GM21381 (cell line): ENCODE data around the gene ING5.
"Not testable (repeated sequence)": the region's sequence is repeated elsewhere in the genome, so short reads cannot be mapped to it uniquely, and the experiment has no call there.

Experiments used
- ATAC-seq: cut with Tn5 transposase; IDR thresholded peaks from one replicate; pipeline ENCODE4 v1.9.1; 2021; ENCODE audit warnings: mild to moderate bottlenecking, moderate library complexity; ENCODE audit not compliant: unreplicated experiment

ING5 gene

DNA sequence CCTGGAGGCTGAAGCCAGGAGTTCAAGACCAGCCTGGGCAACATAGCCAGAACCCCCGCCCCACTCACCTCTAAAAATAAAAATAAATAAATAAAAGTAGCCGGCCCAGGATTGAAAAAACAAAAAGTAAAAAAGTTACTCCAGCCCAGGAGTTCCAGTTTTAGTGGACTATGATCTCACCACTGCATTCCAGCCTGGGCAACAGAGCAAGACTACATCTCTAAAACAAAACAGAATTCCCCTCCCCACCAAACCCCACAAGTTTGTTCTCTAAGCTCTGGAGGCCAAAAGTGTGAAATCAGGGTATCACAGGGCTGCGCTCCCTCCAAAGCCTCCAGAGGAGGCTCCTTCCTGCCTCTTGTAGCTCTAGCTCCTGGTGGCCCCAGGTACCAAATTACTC is 34.3 kb downstream of the ING5 start:
- no peak for ATAC-seq

GRCh38 chr2:241738040-241738686 is 36.3 kb downstream of the ING5 start:
- no peak for ATAC-seq

DNA sequence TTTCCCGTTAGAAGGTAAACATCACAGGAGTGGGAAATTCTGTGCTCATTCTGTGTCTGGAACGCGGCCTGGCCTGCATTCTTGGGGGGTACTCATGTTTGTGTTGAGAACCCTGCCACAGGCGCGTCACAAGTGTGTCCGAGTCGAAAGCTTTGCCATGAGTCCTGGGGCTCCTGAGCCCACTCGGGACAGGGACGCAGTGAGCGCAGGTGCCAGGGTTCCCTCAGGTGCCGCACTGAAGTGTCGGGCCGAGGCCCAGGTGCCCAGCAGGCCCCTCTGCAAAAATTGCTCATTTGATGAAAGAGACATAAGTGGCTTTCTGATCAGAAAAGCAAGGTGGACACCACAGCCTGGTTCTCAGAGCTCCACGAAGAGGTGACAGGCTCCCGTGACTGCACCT is 37.3 kb downstream of the ING5 start:
- no peak for ATAC-seq

DNA sequence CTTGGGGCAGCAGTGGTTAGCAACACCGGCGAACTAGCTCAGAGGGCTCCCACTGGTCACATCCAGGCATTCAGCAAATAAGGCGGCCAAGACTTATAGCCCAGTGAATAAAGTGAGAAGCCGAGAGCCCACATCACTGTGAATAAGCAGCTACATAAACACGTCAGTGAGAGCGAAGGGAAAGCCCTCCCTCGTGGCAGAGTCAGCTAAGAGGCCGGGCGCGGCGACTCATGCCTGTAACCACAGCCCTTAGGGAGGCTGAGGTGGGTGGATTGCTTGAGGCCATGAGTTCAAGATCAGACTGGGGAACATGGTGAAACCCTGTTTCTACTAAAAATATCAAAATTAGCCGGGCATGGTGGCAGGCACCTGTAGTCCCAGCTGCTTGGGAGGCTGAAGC is 37.8 kb downstream of the ING5 start:
- no peak for ATAC-seq

DNA sequence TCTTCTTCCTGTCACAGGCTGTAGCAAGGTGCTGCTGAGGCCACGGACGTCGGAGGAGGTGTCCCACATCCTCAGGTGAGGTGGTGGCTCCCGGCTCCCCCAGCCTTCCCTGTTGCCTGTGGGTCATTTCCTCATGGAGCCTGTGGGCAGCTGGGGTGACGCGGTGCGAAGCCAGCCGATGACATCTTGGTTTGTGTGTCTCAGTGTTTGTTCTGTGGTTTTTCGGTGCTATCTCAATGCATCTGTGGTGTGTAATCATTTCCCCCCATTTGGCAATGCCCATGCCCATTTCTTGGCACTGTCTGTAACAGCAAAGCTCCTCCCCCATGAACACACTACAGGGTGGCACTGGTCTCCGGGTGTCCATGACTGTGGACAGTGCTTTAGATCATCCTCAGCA is 39.2 kb downstream of the ING5 start:
- no peak for ATAC-seq

- ATAC-seq: no peak
Observed at GRCh38 chr2:241742320-241742939, 40.6 kb downstream of the ING5 start.

GRCh38 chr2:241743008-241743407 is 41.2 kb downstream of the ING5 start:
- ATAC-seq: not testable (repeated sequence)

DNA sequence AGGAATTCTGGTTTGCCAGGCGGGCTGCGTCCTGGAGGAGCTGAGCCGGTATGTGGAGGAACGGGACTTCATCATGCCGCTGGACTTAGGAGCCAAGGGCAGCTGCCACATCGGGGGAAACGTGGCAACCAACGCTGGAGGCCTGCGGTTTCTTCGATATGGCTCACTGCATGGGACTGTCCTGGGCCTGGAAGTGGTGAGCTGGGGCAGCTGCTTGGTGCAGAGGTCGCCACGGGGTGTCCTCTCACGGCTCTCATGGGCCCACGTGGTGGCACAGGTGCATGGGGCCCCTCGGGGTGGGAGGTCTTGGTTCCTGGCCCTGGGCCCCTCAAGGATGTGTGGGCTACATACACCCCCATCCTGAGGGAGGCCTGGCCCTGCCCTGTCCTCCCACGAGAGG is 41.8 kb downstream of the ING5 start:
- ATAC-seq: no peak

- ATAC-seq: no peak
Observed at GRCh38 chr2:241744028-241744754, 42.4 kb downstream of the ING5 start.

- no peak for ATAC-seq
Observed at GRCh38 chr2:241745276-241745675, 43.4 kb downstream of the ING5 start.

GRCh38 chr2:241746084-241746483 is 44.2 kb downstream of the ING5 start:
- ATAC-seq: no peak

DNA sequence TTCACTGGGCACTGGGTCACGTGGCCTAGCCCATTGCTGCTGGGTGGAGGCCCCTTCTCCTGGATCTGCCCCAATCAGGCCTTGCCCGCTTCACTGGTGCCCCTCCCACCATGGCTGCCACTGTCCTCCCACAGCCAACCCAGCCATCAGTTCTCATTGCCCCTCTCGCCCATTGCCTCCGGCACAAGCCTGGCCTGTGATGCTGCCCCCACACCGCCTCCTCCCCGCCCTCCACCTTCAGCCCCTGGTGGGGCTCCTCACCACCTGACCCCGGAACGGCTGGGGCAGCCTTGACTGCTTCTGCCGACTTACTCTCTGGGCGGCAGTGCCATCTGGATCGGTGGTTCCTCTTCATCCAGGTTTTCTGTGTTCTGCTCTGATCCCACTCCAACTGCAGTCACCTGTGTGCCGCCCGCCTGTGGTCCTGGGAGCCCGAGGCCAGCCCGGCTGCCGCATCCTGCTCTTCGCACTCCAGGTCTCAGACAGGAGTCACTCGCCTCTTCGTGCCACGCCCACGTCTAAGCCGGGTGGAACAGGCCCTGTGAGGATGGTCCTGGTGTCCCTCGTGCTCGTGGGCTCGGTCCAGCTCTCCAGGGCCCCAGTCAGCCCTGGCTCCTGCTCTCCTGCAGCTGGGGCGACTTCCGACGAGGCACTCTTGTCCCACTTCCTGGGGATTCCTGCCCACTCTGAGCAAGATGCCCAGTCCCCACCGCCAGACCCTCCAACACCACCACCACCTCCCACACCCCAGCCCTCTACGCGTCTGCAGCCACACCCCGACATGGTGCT is 46.8 kb downstream of the ING5 start:
- no peak for ATAC-seq

DNA sequence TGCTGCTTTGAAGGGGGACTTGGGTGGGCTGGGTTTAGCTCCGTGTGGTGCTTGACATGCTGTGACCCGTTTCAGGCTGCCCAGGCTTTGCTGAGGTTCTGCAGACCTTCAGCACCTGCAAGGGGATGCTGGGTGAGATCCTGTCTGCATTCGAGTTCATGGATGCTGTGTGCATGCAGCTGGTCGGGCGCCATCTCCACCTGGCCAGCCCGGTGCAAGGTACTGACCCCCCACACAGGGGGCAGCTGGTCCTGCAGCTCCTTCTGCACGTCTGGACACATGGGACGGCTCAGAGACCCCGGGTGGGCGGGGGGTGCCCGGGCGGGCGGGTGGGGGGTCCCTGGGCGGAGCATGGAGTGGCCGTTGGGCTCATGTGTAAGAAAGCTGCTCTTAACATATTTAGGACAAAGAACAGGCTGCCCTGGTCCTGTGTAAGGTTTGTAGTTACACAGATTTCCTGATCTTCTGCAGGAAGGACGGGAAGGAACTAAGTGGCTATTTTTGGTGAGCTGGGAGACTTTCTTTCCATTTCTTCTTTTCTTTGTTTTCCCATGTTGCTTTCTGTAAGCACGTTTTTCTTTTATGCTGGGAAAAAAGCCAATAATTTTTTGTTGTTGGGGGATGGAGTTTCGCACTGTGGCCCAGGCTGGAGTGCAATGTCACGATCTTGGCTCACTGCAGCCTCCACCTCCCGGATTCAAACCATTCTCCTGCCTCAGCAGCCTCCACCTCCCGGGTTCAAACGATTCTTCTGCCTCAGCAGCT is 48.4 kb downstream of the ING5 start:
- ATAC-seq: no peak

GRCh38 chr2:241751152-241751551 is 49.3 kb downstream of the ING5 start:
- no peak for ATAC-seq

DNA sequence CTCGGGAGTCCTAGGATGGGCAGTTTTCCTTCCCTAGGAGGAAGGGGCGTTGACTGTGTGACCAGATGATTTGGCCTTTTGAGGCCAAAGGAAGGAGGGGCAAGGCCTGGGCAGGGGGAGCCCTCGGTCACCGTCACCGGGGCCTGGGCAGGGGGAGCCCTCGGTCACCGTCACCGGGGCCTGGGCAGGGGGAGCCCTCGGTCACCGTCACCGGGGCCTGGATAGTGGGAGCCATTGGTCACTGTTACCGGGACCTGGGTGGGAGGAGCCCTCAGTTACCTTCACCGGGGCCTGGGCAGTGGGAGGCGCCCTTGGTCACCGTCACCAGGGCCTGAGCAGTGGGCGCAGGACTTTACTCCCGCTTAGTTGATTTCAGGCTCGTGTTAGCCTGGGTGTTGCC is 49.9 kb downstream of the ING5 start:
- no peak for ATAC-seq

DNA sequence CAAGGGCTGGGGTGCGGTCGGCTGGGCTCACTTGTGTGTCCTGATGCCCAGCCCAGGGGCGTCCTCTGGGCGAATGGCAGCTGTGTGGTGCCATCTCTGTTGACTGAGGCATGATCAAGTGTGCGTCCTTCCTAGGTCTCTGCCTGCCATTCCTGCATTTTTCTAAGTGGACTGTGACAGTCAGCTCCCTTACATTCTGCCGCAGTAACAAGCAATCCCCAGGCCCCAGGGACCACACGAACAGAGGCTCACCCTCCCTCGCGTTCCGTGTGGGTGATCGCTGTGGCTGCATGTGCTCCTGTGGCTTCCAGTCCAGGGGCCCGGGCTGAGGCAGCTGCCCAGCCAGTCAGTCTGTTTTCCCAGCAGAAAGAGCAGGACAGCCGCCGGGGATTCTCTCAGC is 50.4 kb downstream of the ING5 start:
- ATAC-seq: no peak

- no peak for ATAC-seq
Observed at GRCh38 chr2:241752689-241753276, 50.9 kb downstream of the ING5 start.

GRCh38 chr2:241753493-241753892 is 51.7 kb downstream of the ING5 start:
- no peak for ATAC-seq

GRCh38 chr2:241754042-241754441 is 52.2 kb downstream of the ING5 start:
- ATAC-seq: no peak

GRCh38 chr2:241755166-241755565 is 53.3 kb downstream of the ING5 start:
- no peak for ATAC-seq
